GM18526 (cell line): ENCODE results near the gene ARHGAP23.
A peak's percentile ranks its signal among the peaks of the same experiment; 100 is the strongest.

ENCODE experiments used
- POLR2A ChIP-seq: IDR thresholded peaks from 3 replicates; pipeline ENCODE4 v1.6.1; 2011; ENCODE audit not compliant: insufficient read length; ENCODE audit errors: extremely low read depth

The ARHGAP23 gene

GRCh38 chr17:38460716-38461630, 32.7 kb downstream of the ARHGAP23 start:
- no peak for TF ChIP-seq POLR2A

- no peak for TF ChIP-seq POLR2A
These were observed 33.4 kb downstream of the ARHGAP23 start for GRCh38 chr17:38461683-38462082.

GRCh38 chr17:38463451-38463858, 35.2 kb downstream of the ARHGAP23 start:
- no peak for TF ChIP-seq POLR2A

- no peak for TF ChIP-seq POLR2A
These were observed 36.0 kb downstream of the ARHGAP23 start for GRCh38 chr17:38464251-38464722.

- TF ChIP-seq POLR2A = no peak
These were observed 36.6 kb downstream of the ARHGAP23 start for GRCh38 chr17:38464723-38465390.

- TF ChIP-seq POLR2A = no peak
These were observed 37.4 kb downstream of the ARHGAP23 start for GRCh38 chr17:38465391-38466345.

- no peak for TF ChIP-seq POLR2A
These were observed 38.4 kb downstream of the ARHGAP23 start for GRCh38 chr17:38466346-38467315.

GRCh38 chr17:38467491-38467890, 39.2 kb downstream of the ARHGAP23 start:
- no peak for TF ChIP-seq POLR2A

- no peak for TF ChIP-seq POLR2A
These were observed 41.6 kb downstream of the ARHGAP23 start for GRCh38 chr17:38469875-38470274.

- TF ChIP-seq POLR2A = no peak
These were observed 48.3 kb downstream of the ARHGAP23 start for GRCh38 chr17:38476549-38476948.

- TF ChIP-seq POLR2A = no peak
These were observed 56.8 kb downstream of the ARHGAP23 start for GRCh38 chr17:38485146-38485468.

- peak; percentile 72 for TF ChIP-seq POLR2A
These were observed 57.5 kb downstream of the ARHGAP23 start for GRCh38 chr17:38485681-38486298.

GRCh38 chr17:38498353-38498752, 70.1 kb downstream of the ARHGAP23 start:
- TF ChIP-seq POLR2A = no peak

- no peak for TF ChIP-seq POLR2A
These were observed 76.0 kb downstream of the ARHGAP23 start for GRCh38 chr17:38504216-38504615.

GRCh38 chr17:38507436-38507835, 79.2 kb downstream of the ARHGAP23 start:
- TF ChIP-seq POLR2A = no peak
